Neuronal stem cell (in vitro differentiated cells): Measurements from ENCODE around the gene MYO9B.

Source experiments
- DNase-seq: peaks from one replicate; pipeline ENCODE4 v3.0.0-alpha.2; 2013; ENCODE audit warnings: low spot score
- H2AFZ ChIP-seq: one replicate; pipeline ENCODE4 v1.6.1; 2013; ENCODE audit warnings: mild to moderate bottlenecking, low read length, inconsistent platforms
- H2AK5ac ChIP-seq: 2 replicates; pipeline ENCODE4 v1.6.1; 2013; ENCODE audit warnings: low read depth, mild to moderate bottlenecking, inconsistent platforms, low read length, moderate library complexity, mixed read lengths
- H2BK120ac ChIP-seq: 2 replicates; pipeline ENCODE4 v1.6.1; 2013; ENCODE audit warnings: low read depth, mild to moderate bottlenecking, inconsistent platforms, low read length, moderate library complexity, mixed read lengths
- H2BK12ac ChIP-seq: one replicate; pipeline ENCODE4 v1.6.1; 2013; ENCODE audit warnings: low read length, inconsistent platforms
- H2BK15ac ChIP-seq: 2 replicates; pipeline ENCODE4 v1.6.1; 2013; ENCODE audit warnings: mild to moderate bottlenecking, low read length, inconsistent platforms, mixed read lengths
- H2BK5ac ChIP-seq: one replicate; pipeline ENCODE4 v1.6.1; 2013; ENCODE audit warnings: inconsistent platforms, mild to moderate bottlenecking, low read length, moderate library complexity
- H3K14ac ChIP-seq: one replicate; pipeline ENCODE4 v1.6.1; 2013; ENCODE audit warnings: low read length, inconsistent platforms
- H3K18ac ChIP-seq: 2 replicates; pipeline ENCODE4 v1.6.1; 2013; ENCODE audit warnings: low read length, inconsistent platforms
- H3K23ac ChIP-seq: 2 replicates; pipeline ENCODE4 v1.6.1; 2013; ENCODE audit warnings: low read depth, mild to moderate bottlenecking, mixed read lengths, low read length, inconsistent platforms; ENCODE audit not compliant: poor library complexity
- H3K27ac ChIP-seq: replicated peaks from 3 replicates; pipeline ENCODE4 v1.5.1; 2013; ENCODE audit warnings: low read length, inconsistent platforms
- H3K27me3 ChIP-seq, 3 experiments: 2 replicates each; pipeline ENCODE4 v1.6.1; 2013; ENCODE audit warnings: low read length in 3 of 3, mild to moderate bottlenecking in 2 of 3, inconsistent platforms in 1 of 3, low read depth in 1 of 3, mixed read lengths in 1 of 3, moderate library complexity in 1 of 3; ENCODE audit not compliant: control insufficient read depth in 3 of 3, insufficient read depth in 3 of 3
- H3K36me3 ChIP-seq, 2 donors: replicated peaks in 1 of 2; 2 replicates each; pipeline ENCODE4 v1.6.1; 2013; ENCODE audit warnings: low read length in 2 of 2; ENCODE audit not compliant: control insufficient read depth in 2 of 2, insufficient read depth in 2 of 2
- H3K4ac ChIP-seq: 2 replicates; pipeline ENCODE4 v1.6.1; 2013; ENCODE audit warnings: inconsistent platforms, mild to moderate bottlenecking, low read length, moderate library complexity
- H3K4me1 ChIP-seq, 2 donors: 1 replicate in 1 of 2; 2 replicates in 1 of 2; pipeline ENCODE4 v1.6.1; 2013; ENCODE audit warnings: low read length in 2 of 2, low read depth in 1 of 2; ENCODE audit not compliant: control insufficient read depth in 2 of 2, insufficient read depth in 1 of 2
- H3K4me2 ChIP-seq: one replicate; pipeline ENCODE4 v1.6.1; 2013; ENCODE audit warnings: mild to moderate bottlenecking, low read length, inconsistent platforms; ENCODE audit not compliant: insufficient read depth, poor library complexity, severe bottlenecking
- H3K4me3 ChIP-seq, 2 donors: 2 replicates each; pipeline ENCODE4 v1.5.1; 2013; ENCODE audit warnings: low read length in 2 of 2, mild to moderate bottlenecking in 2 of 2, inconsistent platforms in 1 of 2, moderate library complexity in 1 of 2
- H3K79me1 ChIP-seq: one replicate; pipeline ENCODE4 v1.6.1; 2013; ENCODE audit warnings: low read depth, mild to moderate bottlenecking, inconsistent platforms, low read length, moderate library complexity
- H3K9ac ChIP-seq: one replicate; pipeline ENCODE4 v1.6.1; 2013; ENCODE audit warnings: mild to moderate bottlenecking, low read depth, low read length, inconsistent platforms; ENCODE audit not compliant: poor library complexity
- H3K9me3 ChIP-seq, 2 donors: replicated peaks in 1 of 2; 2 replicates each; pipeline versions ENCODE3 to v1.6.1; 2013; ENCODE audit warnings: low read length in 2 of 2, mild to moderate bottlenecking in 2 of 2, inconsistent platforms in 1 of 2, low read depth in 1 of 2, mixed read lengths in 1 of 2, moderate library complexity in 1 of 2; ENCODE audit not compliant: control insufficient read depth in 2 of 2, insufficient read depth in 1 of 2
- H4K8ac ChIP-seq: one replicate; pipeline ENCODE4 v1.6.1; 2013; ENCODE audit warnings: low read depth, mild to moderate bottlenecking, inconsistent platforms, low read length, moderate library complexity
- H4K91ac ChIP-seq: one replicate; pipeline ENCODE4 v1.6.1; 2013; ENCODE audit warnings: low read length, low read depth, mild to moderate bottlenecking, inconsistent platforms; ENCODE audit not compliant: poor library complexity
- WGBS, 2 donors: extraction: QIAGEN DNeasy Blood & Tissue Kit; methylation state at CpG; one replicate each; pipeline ENCODE4 v1.1.7; 2013; ENCODE audit warnings: missing lambda C conversion rate in 2 of 2, mixed read lengths in 1 of 2; ENCODE audit not compliant: insufficient read length in 2 of 2, insufficient replicate concordance in 1 of 2; ENCODE audit errors: extremely low coverage in 2 of 2; 5-methylcytosine and 5-hydroxymethylcytosine counted together

Gene MYO9B

GRCh38 chr19:17080440-17080801, 4.8 kb downstream of the MYO9B start:
- H3K36me3 ChIP-seq = peaks cover 0 to 29% of the 10 kb centered on the region in 2 donors
- H2AFZ ChIP-seq = peak overlapping the region; percentile 83
- no peak overlapping the region for H2BK120ac ChIP-seq
- H3K9ac ChIP-seq = no peak overlapping the region
- no peak overlapping the region for H2BK5ac ChIP-seq
- H3K4me2 ChIP-seq = no peak overlapping the region
- H2AK5ac ChIP-seq = no peak overlapping the region
- no peak overlapping the region for H3K27ac ChIP-seq
- H4K8ac ChIP-seq = no peak overlapping the region
- H3K14ac ChIP-seq = no peak overlapping the region
- no peak overlapping the region for H2BK12ac ChIP-seq
- no peaks in the 10 kb centered on the region for H3K9me3 ChIP-seq
- peak overlapping the region in 1 of 2 donors; percentile 40 for H3K4me3 ChIP-seq
- no peak overlapping the region for H3K18ac ChIP-seq
- no peak overlapping the region for H4K91ac ChIP-seq
- H3K23ac ChIP-seq = no peak overlapping the region
- no peak for DNase-seq
- H3K4me1 ChIP-seq = peaks cover 16 to 22% of the 10 kb centered on the region in 2 donors
- H3K4ac ChIP-seq = no peak overlapping the region
- peaks cover 0 to 4% (median 0%) of the 10 kb centered on the region in 3 experiments for H3K27me3 ChIP-seq
- peaks cover 6% of the 10 kb centered on the region for H3K79me1 ChIP-seq
- H2BK15ac ChIP-seq = no peak overlapping the region
- no CpG with 5 or more reads among the region's 4 CpGs for WGBS, 2 donors

GRCh38 chr19:17081672-17082630, 6.4 kb downstream of the MYO9B start:
- H3K9ac ChIP-seq = no peak overlapping the region
- WGBS, 2 donors = no CpG with 5 or more reads among the region's 20 CpGs
- H3K79me1 ChIP-seq = peaks cover 11% of the 10 kb centered on the region

GRCh38 chr19:17086120-17086519, 10.5 kb downstream of the MYO9B start:
- peaks cover 2 to 52% of the 10 kb centered on the region in 2 donors for H3K36me3 ChIP-seq
- no peak overlapping the region for H3K27ac ChIP-seq
- H4K8ac ChIP-seq = no peak overlapping the region

More at GRCh38 chr19:17081672-17082630, 6.4 kb downstream of the MYO9B start:
- H3K18ac ChIP-seq = no peak overlapping the region
- no peak overlapping the region for H2BK5ac ChIP-seq
- no peak overlapping the region for H3K4me3 ChIP-seq
- no peak overlapping the region for H3K27ac ChIP-seq
- peaks cover 11 to 19% of the 10 kb centered on the region in 2 donors for H3K4me1 ChIP-seq
- H3K4ac ChIP-seq = no peak overlapping the region
- H3K27me3 ChIP-seq = no peaks in the 10 kb centered on the region
- H2BK15ac ChIP-seq = no peak overlapping the region
- H2AFZ ChIP-seq = no peak overlapping the region
- H3K23ac ChIP-seq = no peak overlapping the region
- H2BK120ac ChIP-seq = no peak overlapping the region
- H2AK5ac ChIP-seq = no peak overlapping the region
- no peak overlapping the region for H3K4me2 ChIP-seq
- no peak overlapping the region for H2BK12ac ChIP-seq
- H4K91ac ChIP-seq = no peak overlapping the region
- peaks cover 0 to 42% of the 10 kb centered on the region in 2 donors for H3K36me3 ChIP-seq
- no peak overlapping the region for H4K8ac ChIP-seq
- no peak for DNase-seq
- H3K14ac ChIP-seq = no peak overlapping the region
- no peaks in the 10 kb centered on the region for H3K9me3 ChIP-seq

GRCh38 chr19:17086834-17087233, 11.3 kb downstream of the MYO9B start:
- Histone ChIP-seq H3K9me3 (peaks cover 0 to 9% of the 10 kb centered on the region in 2 donors), H3K27me3 (no peaks in the 10 kb centered on the region), H4K91ac (no peak overlapping the region), H3K4me2 (no peak overlapping the region), H3K4ac (no peak overlapping the region), H3K27ac (no peak overlapping the region), H2BK15ac (no peak overlapping the region), H3K79me1 (peaks cover 11% of the 10 kb centered on the region), H3K9ac (no peak overlapping the region), H2BK12ac (no peak overlapping the region), H2AFZ (no peak overlapping the region), H3K4me3 (no peak overlapping the region), H3K4me1 (peaks cover 0 to 1% of the 10 kb centered on the region in 2 donors), H2AK5ac (no peak overlapping the region), H2BK5ac (no peak overlapping the region), H3K14ac (no peak overlapping the region), H3K36me3 (peaks cover 2 to 55% of the 10 kb centered on the region in 2 donors), H4K8ac (no peak overlapping the region), H2BK120ac (no peak overlapping the region), H3K23ac (no peak overlapping the region), H3K18ac (no peak overlapping the region)
- WGBS, 2 donors = no CpG with 5 or more reads among the region's 6 CpGs
- DNase-seq = no peak

More at GRCh38 chr19:17086120-17086519, 10.5 kb downstream of the MYO9B start:
- Histone ChIP-seq H3K14ac (no peak overlapping the region), H3K9ac (no peak overlapping the region), H2AFZ (no peak overlapping the region), H4K91ac (no peak overlapping the region), H3K4me3 (no peak overlapping the region), H2BK120ac (no peak overlapping the region), H3K27me3 (no peaks in the 10 kb centered on the region), H3K9me3 (peaks cover 0 to 9% of the 10 kb centered on the region in 2 donors), H2BK5ac (peak overlapping the region; percentile 43), H3K4me2 (no peak overlapping the region), H2BK15ac (no peak overlapping the region), H3K4me1 (no peaks in the 10 kb centered on the region), H3K4ac (no peak overlapping the region), H2AK5ac (no peak overlapping the region), H3K23ac (no peak overlapping the region), H2BK12ac (no peak overlapping the region), H3K79me1 (peaks cover 11% of the 10 kb centered on the region), H3K18ac (no peak overlapping the region)
- DNase-seq = no peak
- WGBS, 2 donors = no CpG with 5 or more reads among the region's 14 CpGs
